RWPE1 (cell line): Measurements from ENCODE around the gene NF2.

Experiments
- CTCF ChIA-PET: fragments of 350-600 bp; sonication (Branson Sonifier 250); formaldehyde crosslinking; extraction: SDS; loops from one replicate; lab custom pipeline; 2021; lab: Yijun Ruan, JAX
- POLR2A ChIA-PET: fragments of 400-600 bp; formaldehyde crosslinking; extraction: SDS; loops from one replicate; lab custom pipeline; 2020; ENCODE audit warnings: antibody characterized with exemption; ENCODE audit not compliant: low non-redundant PET; lab: Yijun Ruan, JAX
- DNase-seq: peaks from one replicate; pipeline ENCODE4 v3.0.0; 2012; ENCODE audit warnings: low spot score
- H3K27ac ChIP-seq: fragments of 450-650 bp; 2 replicates; pipeline ENCODE4 v1.5.1; 2017
- CTCF ChIP-seq: fragments of 450-650 bp; conservative IDR thresholded peaks from 2 replicates; pipeline ENCODE4 v1.5.1; 2017; ENCODE audit warnings: low read depth, mild to moderate bottlenecking

NF2 gene

GRCh38 chr22:29654882-29655281 is 51.4 kb downstream of the NF2 start:
- DNase-seq, result no peak
- POLR2A ChIA-PET, result no interaction called here
- H3K27ac ChIP-seq, result no peak overlapping the region
- TF ChIP-seq CTCF, result no peak
- CTCF ChIA-PET, result no interaction called here

GRCh38 chr22:29658176-29658575 is 54.7 kb downstream of the NF2 start:
- CTCF ChIA-PET, result no interaction called here
- DNase-seq, result no peak
- POLR2A ChIA-PET, result no interaction called here
- no peak for TF ChIP-seq CTCF
- H3K27ac ChIP-seq, result no peak overlapping the region

- POLR2A ChIA-PET, result no interaction called here
- TF ChIP-seq CTCF, result no peak
- DNase-seq, result no peak
- CTCF ChIA-PET, result no interaction called here
- peak overlapping the region; percentile 70; the same call in 1 of the 2 replicates for H3K27ac ChIP-seq
Measured at GRCh38 chr22:29660021-29660420, 56.6 kb downstream of the NF2 start.

GRCh38 chr22:29661336-29661735 is 57.9 kb downstream of the NF2 start:
- DNase-seq, result peak; percentile 20
- POLR2A ChIA-PET, result interaction anchor here (0.6 kb wide), 1 partner anchor 112 kb away, joined by 3 read pairs; no protein-coding TSS in a partner anchor
- H3K27ac ChIP-seq, result peak overlapping the region; percentile 70
- CTCF ChIA-PET, result no interaction called here
- TF ChIP-seq CTCF, result no peak

- no peak overlapping the region for H3K27ac ChIP-seq
- no peak for DNase-seq
- ChIA-PET CTCF (interaction anchor here (0.6 kb wide), 1 partner anchor 33 kb away, joined by 3 read pairs; no protein-coding TSS in a partner anchor), POLR2A (no interaction called here)
- no peak for TF ChIP-seq CTCF
Measured at GRCh38 chr22:29663180-29663821, 59.9 kb downstream of the NF2 start.

- H3K27ac ChIP-seq, result no peak overlapping the region
- TF ChIP-seq CTCF, result no peak
- ChIA-PET CTCF (no interaction called here), POLR2A (no interaction called here)
- DNase-seq, result no peak
Measured at GRCh38 chr22:29665486-29665885, 62.1 kb downstream of the NF2 start.
